Measurements from ENCODE around the gene TMEM40.

- TF ChIP-seq ARNT (IDR thresholded peaks at IDR 0.05), result no peak
- TF ChIP-seq HDGF (IDR thresholded peaks at IDR 0.05; ENCODE audit: borderline replicate concordance), result no peak
Observed at GRCh38 chr3:12702501-12702900, 56.6 kb downstream of the TMEM40 start.
